Stromal cell of bone marrow (primary cell): ENCODE data around the gene INO80.

ENCODE experiments used
- DNase-seq: peaks from one replicate; pipeline ENCODE4 v3.0.0-alpha.2; 2012; ENCODE audit warnings: low read depth

Gene INO80

GRCh38 chr15:40944510-40945296, 171.4 kb downstream of the INO80 start:
- DNase-seq = no peak

GRCh38 chr15:40943764-40944365, 172.2 kb downstream of the INO80 start:
- DNase-seq = no peak

GRCh38 chr15:40942878-40943277, 173.2 kb downstream of the INO80 start:
- DNase-seq = no peak

- DNase-seq = no peak
These were observed 173.7 kb downstream of the INO80 start for GRCh38 chr15:40942337-40942854.

- peak; percentile 48 for DNase-seq
These were observed 174.3 kb downstream of the INO80 start for GRCh38 chr15:40941528-40942336.

- no peak for DNase-seq
These were observed 175.0 kb downstream of the INO80 start for GRCh38 chr15:40941068-40941527.

- no peak for DNase-seq
These were observed 175.7 kb downstream of the INO80 start for GRCh38 chr15:40940296-40940801.

- no peak for DNase-seq
These were observed 177.6 kb downstream of the INO80 start for GRCh38 chr15:40938536-40938870.

- no peak for DNase-seq
These were observed 178.1 kb downstream of the INO80 start for GRCh38 chr15:40937762-40938535.

- DNase-seq = no peak
These were observed 179.1 kb downstream of the INO80 start for GRCh38 chr15:40936709-40937666.

- no peak for DNase-seq
These were observed 179.8 kb downstream of the INO80 start for GRCh38 chr15:40936234-40936708.

GRCh38 chr15:40934457-40934856, 181.6 kb downstream of the INO80 start:
- DNase-seq = no peak

GRCh38 chr15:40933517-40933902, 182.6 kb downstream of the INO80 start:
- no peak for DNase-seq

GRCh38 chr15:40932649-40933516, 183.2 kb downstream of the INO80 start:
- DNase-seq = no peak

- DNase-seq = no peak
These were observed 183.9 kb downstream of the INO80 start for GRCh38 chr15:40932156-40932555.

GRCh38 chr15:40931300-40932142, 184.6 kb downstream of the INO80 start:
- DNase-seq = no peak

GRCh38 chr15:40930430-40931299, 185.4 kb downstream of the INO80 start:
- no peak for DNase-seq
